Transverse colon (tissue), 3 donors: ENCODE data around the gene UACA.

ENCODE experiments used
- POLR2A ChIP-seq: fragments of 450-650 bp; IDR thresholded peaks from one replicate; pipeline ENCODE4 v1.6.1; 2016; ENCODE audit warnings: antibody characterized with exemption, mild to moderate bottlenecking, moderate library complexity
- TF ChIP-seq, protein P1 (sequence below), 5 experiments: fragments of 200-600 bp in 3 of 5; fragments of 450-650 bp in 2 of 5; sonication (generic) in 3 of 5; IDR thresholded peaks; 1 replicate in 2 of 5; 2 replicates in 3 of 5; pipeline ENCODE4 v1.5.1; 2016 to 2017; ENCODE audit warnings: antibody characterized with exemption in 5 of 5, inconsistent platforms in 3 of 5, mild to moderate bottlenecking in 2 of 5, moderate library complexity in 1 of 5

DNA sequence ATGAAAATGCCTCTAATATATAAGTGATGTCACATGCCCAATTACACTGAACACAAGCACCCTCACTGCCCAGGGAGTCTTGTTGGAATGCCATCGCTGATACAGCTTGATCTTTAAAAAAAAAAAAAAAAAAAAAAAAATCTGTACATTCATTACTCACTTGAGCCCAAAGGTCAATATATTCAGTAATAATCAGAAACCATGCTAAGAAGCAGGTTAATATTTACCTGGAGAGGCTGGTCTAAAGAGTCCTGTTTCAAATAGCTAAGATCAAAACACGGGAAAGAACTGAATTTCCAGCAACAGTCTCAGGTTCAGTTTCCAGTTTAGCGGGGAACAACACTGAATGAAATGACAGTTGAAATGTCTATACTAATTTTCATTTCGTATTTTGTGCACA, 109.9 kb downstream of the UACA start:
- TF ChIP-seq, protein P1, sequence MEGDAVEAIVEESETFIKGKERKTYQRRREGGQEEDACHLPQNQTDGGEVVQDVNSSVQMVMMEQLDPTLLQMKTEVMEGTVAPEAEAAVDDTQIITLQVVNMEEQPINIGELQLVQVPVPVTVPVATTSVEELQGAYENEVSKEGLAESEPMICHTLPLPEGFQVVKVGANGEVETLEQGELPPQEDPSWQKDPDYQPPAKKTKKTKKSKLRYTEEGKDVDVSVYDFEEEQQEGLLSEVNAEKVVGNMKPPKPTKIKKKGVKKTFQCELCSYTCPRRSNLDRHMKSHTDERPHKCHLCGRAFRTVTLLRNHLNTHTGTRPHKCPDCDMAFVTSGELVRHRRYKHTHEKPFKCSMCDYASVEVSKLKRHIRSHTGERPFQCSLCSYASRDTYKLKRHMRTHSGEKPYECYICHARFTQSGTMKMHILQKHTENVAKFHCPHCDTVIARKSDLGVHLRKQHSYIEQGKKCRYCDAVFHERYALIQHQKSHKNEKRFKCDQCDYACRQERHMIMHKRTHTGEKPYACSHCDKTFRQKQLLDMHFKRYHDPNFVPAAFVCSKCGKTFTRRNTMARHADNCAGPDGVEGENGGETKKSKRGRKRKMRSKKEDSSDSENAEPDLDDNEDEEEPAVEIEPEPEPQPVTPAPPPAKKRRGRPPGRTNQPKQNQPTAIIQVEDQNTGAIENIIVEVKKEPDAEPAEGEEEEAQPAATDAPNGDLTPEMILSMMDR (IDR thresholded peaks at IDR 0.05), result no peak
- no peak for TF ChIP-seq POLR2A
